ENCODE data around the gene KCTD2.
"Not testable (repeated sequence)": the region's sequence is repeated elsewhere in the genome, so short reads cannot be mapped to it uniquely, and the experiment has no call there.

The KCTD2 gene

GRCh38 chr17:75068750-75069149, 21.7 kb downstream of the KCTD2 start:
- Mint-ChIP-seq H3K27me3 (ENCODE audit: low read depth) (no peaks in the 10 kb centered on the region), H3K4me3 (peak overlapping the region; percentile 49), H3K27ac (peak overlapping the region; percentile 42), H3K4me1 (ENCODE audit: low read depth) (peaks cover 28% of the 10 kb centered on the region), H3K36me3 (ENCODE audit: low read depth) (peaks cover 12% of the 10 kb centered on the region), H3K9me3 (no peaks in the 10 kb centered on the region)
- DNase-seq (ENCODE audit: low spot score): no peak

GRCh38 chr17:75069783-75070182, 22.8 kb downstream of the KCTD2 start:
- peak overlapping the region; percentile 67 for H3K27ac Mint-ChIP-seq

DNA sequence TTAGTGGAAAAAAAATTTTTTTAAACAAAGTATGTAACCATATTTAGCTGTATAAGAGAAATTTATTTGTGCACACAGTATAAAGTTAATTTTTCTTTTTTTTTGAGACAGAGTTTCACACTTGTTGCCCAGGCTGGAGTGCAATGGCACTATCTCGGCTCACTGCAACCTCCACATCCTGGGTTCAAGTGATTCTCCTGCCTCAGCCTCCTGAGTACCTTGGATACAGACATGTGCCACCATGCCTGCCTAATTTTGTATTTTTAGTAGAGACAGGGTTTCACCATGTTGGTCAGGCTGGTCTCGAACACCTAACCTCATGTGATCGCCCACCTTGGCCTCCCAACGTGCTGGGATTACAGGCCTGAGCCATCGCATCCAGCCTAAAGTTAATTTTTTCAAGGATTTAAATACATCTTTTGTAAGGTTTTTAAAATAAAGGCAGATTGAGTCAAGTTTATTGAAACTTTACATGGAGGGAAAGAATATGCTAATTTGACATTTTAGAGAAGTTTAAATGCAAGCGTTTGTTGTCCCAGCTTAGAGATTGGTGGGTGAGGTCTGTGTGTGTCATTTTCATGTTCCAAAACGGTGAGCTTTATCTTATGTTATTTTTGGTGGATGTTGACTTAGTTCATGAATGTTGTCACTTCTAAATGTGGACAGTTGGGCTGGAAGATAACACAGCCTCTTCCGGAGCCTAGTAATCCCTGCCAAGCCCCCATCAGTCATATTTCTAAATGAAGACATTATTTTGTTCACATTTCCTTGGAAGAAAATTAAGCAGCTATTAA, 24.6 kb downstream of the KCTD2 start:
- H3K4me1 Mint-ChIP-seq (ENCODE audit: low read depth): peaks cover 15% of the 10 kb centered on the region
- H3K36me3 Mint-ChIP-seq (ENCODE audit: low read depth); DNase-seq (ENCODE audit: low spot score); H3K4me3 Mint-ChIP-seq; H3K27me3 Mint-ChIP-seq (ENCODE audit: low read depth); H3K9me3 Mint-ChIP-seq; H3K27ac Mint-ChIP-seq: not testable (repeated sequence)

More at GRCh38 chr17:75069783-75070182, 22.8 kb downstream of the KCTD2 start:
- Mint-ChIP-seq H3K27me3 (ENCODE audit: low read depth) (no peaks in the 10 kb centered on the region), H3K9me3 (no peaks in the 10 kb centered on the region), H3K4me1 (ENCODE audit: low read depth) (peaks cover 28% of the 10 kb centered on the region), H3K4me3 (no peak overlapping the region), H3K36me3 (ENCODE audit: low read depth) (peaks cover 5% of the 10 kb centered on the region)
- DNase-seq (ENCODE audit: low spot score): no peak

DNA sequence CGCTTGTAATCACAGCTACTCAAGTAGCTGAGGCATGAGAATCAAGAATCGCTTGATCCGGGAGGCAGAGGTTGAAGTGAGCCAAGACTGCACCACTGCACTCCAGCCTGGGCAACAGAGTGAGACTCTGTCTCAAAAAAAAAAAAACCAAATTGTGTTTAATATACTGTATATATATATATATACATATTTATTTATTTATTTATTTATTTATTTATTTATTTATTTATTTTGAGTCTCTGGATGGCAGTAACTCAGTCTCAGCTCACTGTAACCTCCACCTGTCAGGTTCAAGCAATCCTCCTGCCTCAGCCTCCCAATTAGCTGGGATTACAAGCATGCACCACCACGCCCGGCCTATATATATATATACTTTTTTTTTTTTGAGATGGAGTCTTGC, 25.9 kb downstream of the KCTD2 start:
- not testable (repeated sequence) for H3K27me3 Mint-ChIP-seq (ENCODE audit: low read depth); H3K4me1 Mint-ChIP-seq (ENCODE audit: low read depth); H3K4me3 Mint-ChIP-seq; H3K27ac Mint-ChIP-seq; DNase-seq (ENCODE audit: low spot score); H3K9me3 Mint-ChIP-seq; H3K36me3 Mint-ChIP-seq (ENCODE audit: low read depth)

GRCh38 chr17:75073618-75074047, 26.6 kb downstream of the KCTD2 start:
- Mint-ChIP-seq H3K4me3 (no peak overlapping the region), H3K27ac (no peak overlapping the region), H3K9me3 (no peaks in the 10 kb centered on the region), H3K36me3 (ENCODE audit: low read depth) (no peaks in the 10 kb centered on the region), H3K27me3 (ENCODE audit: low read depth) (no peaks in the 10 kb centered on the region), H3K4me1 (ENCODE audit: low read depth) (peaks cover 5% of the 10 kb centered on the region)
- no peak for DNase-seq (ENCODE audit: low spot score)

GRCh38 chr17:75074532-75074931, 27.5 kb downstream of the KCTD2 start:
- DNase-seq (ENCODE audit: low spot score): no peak
- Mint-ChIP-seq H3K4me1 (ENCODE audit: low read depth) (peaks cover 8% of the 10 kb centered on the region), H3K27me3 (ENCODE audit: low read depth) (no peaks in the 10 kb centered on the region), H3K4me3 (no peak overlapping the region), H3K9me3 (no peaks in the 10 kb centered on the region), H3K27ac (no peak overlapping the region), H3K36me3 (ENCODE audit: low read depth) (no peaks in the 10 kb centered on the region)

DNA sequence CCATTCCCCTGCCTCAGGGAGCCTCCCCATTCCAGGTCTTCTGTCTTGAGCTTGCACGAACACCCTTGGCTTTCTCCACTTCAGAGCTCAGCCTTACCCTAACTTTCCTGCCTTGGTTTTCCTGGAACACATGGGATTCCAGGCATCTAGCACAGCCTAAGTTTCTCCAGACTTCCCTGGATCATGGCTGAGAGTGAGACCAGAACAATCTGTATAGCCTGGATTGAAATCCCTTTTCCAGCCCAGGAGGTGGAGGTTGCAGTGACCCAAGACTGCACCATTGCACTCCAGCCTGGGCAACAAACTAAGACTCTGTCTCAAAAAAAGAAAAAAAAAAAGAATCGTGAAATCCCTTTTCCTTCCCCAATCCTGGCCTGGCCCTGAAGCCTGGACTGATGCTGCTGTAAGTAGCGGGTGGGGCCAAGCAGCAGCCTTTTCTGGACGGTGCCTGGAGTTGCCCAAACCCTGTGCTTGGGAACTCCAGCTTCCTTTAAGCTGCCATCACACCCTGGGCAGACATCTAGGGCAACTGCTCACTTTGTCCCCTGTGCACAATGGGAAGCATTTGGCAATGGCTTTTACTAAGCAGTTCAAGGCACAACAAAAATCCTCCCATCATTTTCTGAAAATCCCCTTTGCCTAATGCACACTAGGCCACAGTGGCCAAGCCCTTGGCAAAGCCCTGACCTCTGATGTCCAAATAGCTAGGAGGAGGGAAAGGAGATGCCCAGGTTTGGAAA, 28.7 kb downstream of the KCTD2 start:
- H3K9me3 Mint-ChIP-seq: no peaks in the 10 kb centered on the region
- no peak overlapping the region for H3K4me3 Mint-ChIP-seq
- H3K36me3 Mint-ChIP-seq (ENCODE audit: low read depth): no peaks in the 10 kb centered on the region
- no peak overlapping the region for H3K27ac Mint-ChIP-seq
- H3K4me1 Mint-ChIP-seq (ENCODE audit: low read depth): peaks cover 6% of the 10 kb centered on the region
- H3K27me3 Mint-ChIP-seq (ENCODE audit: low read depth): no peaks in the 10 kb centered on the region
- DNase-seq (ENCODE audit: low spot score): no peak

- Mint-ChIP-seq H3K36me3 (ENCODE audit: low read depth) (no peaks in the 10 kb centered on the region), H3K9me3 (no peaks in the 10 kb centered on the region), H3K4me1 (ENCODE audit: low read depth) (peaks cover 6% of the 10 kb centered on the region)
These were observed 30.1 kb downstream of the KCTD2 start for GRCh38 chr17:75077072-75077495.

GRCh38 chr17:75077496-75078283, 30.7 kb downstream of the KCTD2 start:
- H3K4me3 Mint-ChIP-seq: peak overlapping the region; percentile 58
- no peaks in the 10 kb centered on the region for H3K9me3 Mint-ChIP-seq
- peaks cover 6% of the 10 kb centered on the region for H3K4me1 Mint-ChIP-seq (ENCODE audit: low read depth)
- no peaks in the 10 kb centered on the region for H3K36me3 Mint-ChIP-seq (ENCODE audit: low read depth)
- H3K27ac Mint-ChIP-seq: peak overlapping the region; percentile 36
- DNase-seq (ENCODE audit: low spot score): peak; percentile 51
- no peaks in the 10 kb centered on the region for H3K27me3 Mint-ChIP-seq (ENCODE audit: low read depth)

More at GRCh38 chr17:75077072-75077495, 30.1 kb downstream of the KCTD2 start:
- no peak for DNase-seq (ENCODE audit: low spot score)
- Mint-ChIP-seq H3K27ac (no peak overlapping the region), H3K4me3 (peak overlapping the region; percentile 58), H3K27me3 (ENCODE audit: low read depth) (no peaks in the 10 kb centered on the region)

- Mint-ChIP-seq H3K4me3 (peak overlapping the region; percentile 7), H3K36me3 (ENCODE audit: low read depth) (no peaks in the 10 kb centered on the region), H3K27me3 (ENCODE audit: low read depth) (no peaks in the 10 kb centered on the region), H3K9me3 (no peaks in the 10 kb centered on the region), H3K27ac (no peak overlapping the region), H3K4me1 (ENCODE audit: low read depth) (peaks cover 6% of the 10 kb centered on the region)
- no peak for DNase-seq (ENCODE audit: low spot score)
These were observed 31.4 kb downstream of the KCTD2 start for GRCh38 chr17:75078284-75079022.

- Mint-ChIP-seq H3K4me1 (ENCODE audit: low read depth) (peaks cover 7% of the 10 kb centered on the region), H3K9me3 (no peaks in the 10 kb centered on the region), H3K36me3 (ENCODE audit: low read depth) (no peaks in the 10 kb centered on the region), H3K27me3 (ENCODE audit: low read depth) (no peaks in the 10 kb centered on the region), H3K4me3 (no peak overlapping the region), H3K27ac (no peak overlapping the region)
- DNase-seq (ENCODE audit: low spot score): no peak
These were observed 32.0 kb downstream of the KCTD2 start for GRCh38 chr17:75079023-75079373.

DNA sequence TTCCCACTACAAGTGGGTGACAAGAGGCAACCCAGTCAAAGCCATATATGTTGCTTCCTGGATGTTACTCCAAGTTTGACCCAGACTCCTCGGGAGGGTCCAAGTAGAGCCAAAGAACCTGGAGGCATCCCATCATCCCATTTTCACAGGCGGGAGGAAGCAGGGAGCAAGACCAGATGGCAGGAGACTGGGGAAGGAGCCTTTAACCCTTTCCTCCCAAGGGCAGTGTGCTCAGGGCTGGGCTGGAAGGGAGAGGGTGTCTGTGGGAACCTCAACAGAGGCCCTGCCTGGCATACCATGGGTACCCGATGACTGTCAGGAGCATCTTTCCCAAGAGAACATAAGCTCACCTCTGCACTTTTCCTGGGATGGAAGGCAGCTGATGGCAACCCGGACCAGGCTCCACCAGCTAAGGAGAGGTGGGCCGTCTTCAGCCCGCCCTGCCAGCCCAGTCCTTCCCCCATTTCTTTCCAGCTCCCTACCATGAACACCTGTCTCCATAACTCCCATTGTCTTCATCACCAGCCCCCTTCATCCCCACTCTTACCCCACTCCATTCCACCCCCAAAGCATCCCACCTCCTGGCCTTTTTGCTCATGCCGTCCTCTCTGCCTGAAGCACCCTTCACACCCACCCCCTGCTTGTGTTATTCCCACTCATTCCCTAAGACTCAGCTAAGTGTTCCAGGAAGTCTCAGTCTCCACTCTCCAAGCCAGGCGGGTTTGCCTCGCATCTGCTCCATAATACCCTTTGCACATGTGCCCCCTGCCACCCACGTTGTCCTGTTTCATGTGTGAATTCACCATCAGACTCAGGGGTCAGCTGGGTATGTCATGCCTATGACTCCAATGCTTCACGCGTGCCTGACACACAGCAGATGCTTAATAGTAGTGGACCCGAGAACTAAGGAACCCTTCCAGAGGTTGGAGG, 34.9 kb downstream of the KCTD2 start:
- no peak overlapping the region for H3K4me3 Mint-ChIP-seq
- H3K4me1 Mint-ChIP-seq (ENCODE audit: low read depth): peaks cover 18% of the 10 kb centered on the region
- no peak for DNase-seq (ENCODE audit: low spot score)
- H3K27me3 Mint-ChIP-seq (ENCODE audit: low read depth): no peaks in the 10 kb centered on the region
- H3K27ac Mint-ChIP-seq: no peak overlapping the region
- no peaks in the 10 kb centered on the region for H3K36me3 Mint-ChIP-seq (ENCODE audit: low read depth)
- no peaks in the 10 kb centered on the region for H3K9me3 Mint-ChIP-seq

GRCh38 chr17:75082683-75083082, 35.7 kb downstream of the KCTD2 start:
- no peak for DNase-seq (ENCODE audit: low spot score)
- H3K27ac Mint-ChIP-seq: no peak overlapping the region

More at GRCh38 chr17:75082683-75083082, 35.7 kb downstream of the KCTD2 start:
- H3K36me3 Mint-ChIP-seq (ENCODE audit: low read depth): no peaks in the 10 kb centered on the region
- H3K27me3 Mint-ChIP-seq (ENCODE audit: low read depth): no peaks in the 10 kb centered on the region
- H3K4me3 Mint-ChIP-seq: no peak overlapping the region
- H3K9me3 Mint-ChIP-seq: no peaks in the 10 kb centered on the region
- peaks cover 21% of the 10 kb centered on the region for H3K4me1 Mint-ChIP-seq (ENCODE audit: low read depth)
